22Rv1 (cell line): ENCODE measurements around the gene HCST.

Experiments used
- ZFX ChIP-seq: fragments of 450-650 bp; IDR thresholded peaks from 2 replicates; pipeline ENCODE4 v1.6.1; 2017; ENCODE audit warnings: antibody characterized with exemption, borderline replicate concordance
- TF ChIP-seq, protein P1 (sequence below): fragments of 450-650 bp; IDR thresholded peaks from 2 replicates; pipeline ENCODE4 v1.5.1; 2017; ENCODE audit warnings: mild to moderate bottlenecking

DNA sequence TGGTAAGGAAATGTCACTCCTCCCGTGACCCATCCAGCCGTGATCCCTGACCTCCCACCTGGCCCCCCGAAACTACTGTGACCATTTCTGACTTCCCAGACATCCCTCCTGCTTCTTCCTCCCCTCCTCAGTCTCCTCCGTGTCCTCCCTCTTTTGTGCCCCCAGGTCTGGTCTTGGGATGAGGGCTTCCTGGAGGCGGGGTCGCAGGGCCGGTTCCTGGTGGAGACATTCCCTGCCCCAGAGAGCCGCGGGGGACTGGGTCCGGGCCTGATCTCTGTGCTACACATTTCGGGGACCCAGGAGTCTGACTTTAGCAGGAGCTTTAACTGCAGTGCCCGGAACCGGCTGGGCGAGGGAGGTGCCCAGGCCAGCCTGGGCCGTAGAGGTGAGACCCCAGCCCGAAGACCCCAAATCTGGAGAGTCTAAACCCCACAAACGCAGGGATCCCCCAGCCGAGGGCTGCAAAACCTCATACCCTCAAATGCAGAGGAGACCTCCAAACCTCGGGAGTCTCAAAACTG, 40.6 kb upstream of the HCST start:
- TF ChIP-seq, protein P1, sequence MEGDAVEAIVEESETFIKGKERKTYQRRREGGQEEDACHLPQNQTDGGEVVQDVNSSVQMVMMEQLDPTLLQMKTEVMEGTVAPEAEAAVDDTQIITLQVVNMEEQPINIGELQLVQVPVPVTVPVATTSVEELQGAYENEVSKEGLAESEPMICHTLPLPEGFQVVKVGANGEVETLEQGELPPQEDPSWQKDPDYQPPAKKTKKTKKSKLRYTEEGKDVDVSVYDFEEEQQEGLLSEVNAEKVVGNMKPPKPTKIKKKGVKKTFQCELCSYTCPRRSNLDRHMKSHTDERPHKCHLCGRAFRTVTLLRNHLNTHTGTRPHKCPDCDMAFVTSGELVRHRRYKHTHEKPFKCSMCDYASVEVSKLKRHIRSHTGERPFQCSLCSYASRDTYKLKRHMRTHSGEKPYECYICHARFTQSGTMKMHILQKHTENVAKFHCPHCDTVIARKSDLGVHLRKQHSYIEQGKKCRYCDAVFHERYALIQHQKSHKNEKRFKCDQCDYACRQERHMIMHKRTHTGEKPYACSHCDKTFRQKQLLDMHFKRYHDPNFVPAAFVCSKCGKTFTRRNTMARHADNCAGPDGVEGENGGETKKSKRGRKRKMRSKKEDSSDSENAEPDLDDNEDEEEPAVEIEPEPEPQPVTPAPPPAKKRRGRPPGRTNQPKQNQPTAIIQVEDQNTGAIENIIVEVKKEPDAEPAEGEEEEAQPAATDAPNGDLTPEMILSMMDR, result no peak
- no peak for TF ChIP-seq ZFX
